Measurements from ENCODE around the gene ZDHHC8. TPM values are rescaled to one million over a fixed set of nuclear protein-coding genes. Genes with fewer than 3 reads are reported as not detected.

Gene ZDHHC8
- total and polyA plus RNA-seq, 2 experiments from 2014 or later, result 30.3 to 53.4 TPM

DNA sequence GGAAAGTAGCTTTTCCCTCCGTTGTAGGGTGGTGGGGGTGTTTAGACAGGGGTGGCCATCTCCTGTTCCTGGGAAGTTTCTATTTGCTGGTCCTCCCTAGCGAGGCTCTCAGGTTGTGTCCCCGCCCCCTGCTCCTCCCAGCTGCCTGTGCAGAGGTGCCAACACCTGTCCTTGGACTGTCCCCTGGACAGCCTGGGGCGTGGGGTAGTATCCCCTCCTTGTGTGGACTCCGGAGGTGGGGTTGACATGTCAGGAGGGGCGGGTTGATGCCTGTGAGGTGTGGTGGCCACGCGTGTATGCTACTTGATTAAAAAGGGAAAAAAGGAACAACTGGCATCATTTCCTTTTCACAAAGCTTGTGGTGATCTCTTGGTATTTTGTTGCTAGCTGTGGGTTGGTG, 30.0 kb upstream of the ZDHHC8 start:
- Histone ChIP-seq H3K36me3 (peaks cover 39% of the 10 kb centered on the region), H3K27me3 (no peaks in the 10 kb centered on the region), H3K4me3 (no peak overlapping the region), H3K4me1 (ENCODE audit: low read depth) (no peaks in the 10 kb centered on the region), H3K9me3 (ENCODE audit: low read depth) (no peaks in the 10 kb centered on the region), H3K27ac (no peak overlapping the region)
- TF ChIP-seq, protein P1, sequence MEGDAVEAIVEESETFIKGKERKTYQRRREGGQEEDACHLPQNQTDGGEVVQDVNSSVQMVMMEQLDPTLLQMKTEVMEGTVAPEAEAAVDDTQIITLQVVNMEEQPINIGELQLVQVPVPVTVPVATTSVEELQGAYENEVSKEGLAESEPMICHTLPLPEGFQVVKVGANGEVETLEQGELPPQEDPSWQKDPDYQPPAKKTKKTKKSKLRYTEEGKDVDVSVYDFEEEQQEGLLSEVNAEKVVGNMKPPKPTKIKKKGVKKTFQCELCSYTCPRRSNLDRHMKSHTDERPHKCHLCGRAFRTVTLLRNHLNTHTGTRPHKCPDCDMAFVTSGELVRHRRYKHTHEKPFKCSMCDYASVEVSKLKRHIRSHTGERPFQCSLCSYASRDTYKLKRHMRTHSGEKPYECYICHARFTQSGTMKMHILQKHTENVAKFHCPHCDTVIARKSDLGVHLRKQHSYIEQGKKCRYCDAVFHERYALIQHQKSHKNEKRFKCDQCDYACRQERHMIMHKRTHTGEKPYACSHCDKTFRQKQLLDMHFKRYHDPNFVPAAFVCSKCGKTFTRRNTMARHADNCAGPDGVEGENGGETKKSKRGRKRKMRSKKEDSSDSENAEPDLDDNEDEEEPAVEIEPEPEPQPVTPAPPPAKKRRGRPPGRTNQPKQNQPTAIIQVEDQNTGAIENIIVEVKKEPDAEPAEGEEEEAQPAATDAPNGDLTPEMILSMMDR (IDR thresholded peaks at IDR 0.05; ENCODE audit: low read depth, low read length), result no peak
- DNase-seq (ENCODE audit: low read depth in 1 of 2, low spot score in 1 of 2), result no peak

DNA sequence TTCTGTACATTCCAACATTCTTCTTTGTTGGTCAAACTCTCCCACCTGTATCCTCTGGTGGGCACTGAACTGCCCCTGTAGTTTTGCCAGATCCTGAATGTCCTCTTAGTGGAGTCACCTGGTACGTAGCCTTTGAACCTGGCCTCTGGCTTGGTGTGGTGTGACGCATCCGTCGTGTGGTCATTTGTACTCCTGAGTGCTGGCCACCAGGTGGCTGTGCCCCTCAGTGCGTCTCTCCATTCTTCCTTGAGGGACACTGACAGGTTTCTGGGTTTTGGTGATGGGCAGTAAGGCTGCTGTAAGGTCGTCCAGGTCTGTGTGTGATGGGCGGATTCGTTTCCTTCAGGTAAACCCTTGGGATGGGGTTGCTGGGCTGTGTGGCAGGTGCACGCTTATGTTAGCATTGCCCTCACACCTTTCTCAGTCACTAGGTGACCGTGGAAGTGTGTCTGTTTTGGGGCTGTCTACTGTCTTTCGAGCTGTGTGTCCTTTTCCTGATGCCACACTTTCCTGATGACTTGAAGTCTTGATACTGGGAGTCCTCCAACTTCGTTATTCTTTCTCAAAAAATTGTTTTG, 29.3 kb upstream of the ZDHHC8 start:
- no peak for DNase-seq (ENCODE audit: low read depth in 1 of 2, low spot score in 1 of 2)
- Histone ChIP-seq H3K27me3 (no peaks in the 10 kb centered on the region), H3K4me3 (no peak overlapping the region), H3K4me1 (ENCODE audit: low read depth) (no peaks in the 10 kb centered on the region), H3K36me3 (peaks cover 42% of the 10 kb centered on the region), H3K9me3 (ENCODE audit: low read depth) (no peaks in the 10 kb centered on the region), H3K27ac (no peak overlapping the region)
- TF ChIP-seq, protein P1 (IDR thresholded peaks at IDR 0.05; ENCODE audit: low read depth, low read length), result no peak

DNA sequence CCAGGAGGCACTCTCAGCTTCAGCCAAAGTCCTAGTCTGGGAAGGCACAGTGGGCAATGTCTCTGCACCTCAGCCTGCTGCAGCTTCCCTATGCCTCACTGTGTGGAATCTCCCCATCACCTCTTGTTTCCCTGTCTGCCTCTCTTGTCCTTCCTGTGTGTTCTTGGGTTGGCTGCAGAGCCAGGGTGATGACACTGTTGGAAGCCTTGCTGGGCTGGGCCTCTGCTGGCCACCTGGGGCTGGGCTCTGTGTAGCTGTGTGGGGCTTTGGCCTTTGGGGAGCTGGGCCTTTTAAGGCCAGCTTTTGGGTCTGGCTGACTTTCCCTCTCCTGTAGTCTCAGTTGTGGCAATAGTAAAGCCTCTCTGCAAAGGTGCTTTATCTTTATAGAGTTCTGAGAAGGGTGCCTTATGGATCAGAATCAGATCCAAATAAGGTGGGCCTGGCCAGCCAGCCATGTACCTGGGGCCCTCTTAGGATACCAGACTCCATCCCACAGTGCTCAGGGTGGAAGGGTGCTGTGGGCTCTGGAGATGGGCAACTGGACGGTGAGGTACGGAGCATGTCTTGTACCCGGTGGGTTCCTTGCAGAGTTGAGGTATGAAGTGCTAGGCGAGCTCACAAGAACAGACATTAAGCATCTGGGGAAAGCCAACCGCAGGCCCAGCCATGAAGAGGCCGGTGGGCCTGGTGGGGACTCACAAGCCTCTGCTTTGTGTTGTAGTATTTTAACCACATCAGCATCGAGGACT, 26.0 kb upstream of the ZDHHC8 start:
- H3K4me1 ChIP-seq (ENCODE audit: low read depth), result no peaks in the 10 kb centered on the region
- H3K27ac ChIP-seq, result no peak overlapping the region
- no peaks in the 10 kb centered on the region for H3K27me3 ChIP-seq
- H3K4me3 ChIP-seq, result no peak overlapping the region
- no peak for DNase-seq (ENCODE audit: low read depth in 1 of 2, low spot score in 1 of 2)
- TF ChIP-seq, protein P1 (IDR thresholded peaks at IDR 0.05; ENCODE audit: low read depth, low read length), result no peak
- no peaks in the 10 kb centered on the region for H3K9me3 ChIP-seq (ENCODE audit: low read depth)
- peaks cover 53% of the 10 kb centered on the region for H3K36me3 ChIP-seq

DNA sequence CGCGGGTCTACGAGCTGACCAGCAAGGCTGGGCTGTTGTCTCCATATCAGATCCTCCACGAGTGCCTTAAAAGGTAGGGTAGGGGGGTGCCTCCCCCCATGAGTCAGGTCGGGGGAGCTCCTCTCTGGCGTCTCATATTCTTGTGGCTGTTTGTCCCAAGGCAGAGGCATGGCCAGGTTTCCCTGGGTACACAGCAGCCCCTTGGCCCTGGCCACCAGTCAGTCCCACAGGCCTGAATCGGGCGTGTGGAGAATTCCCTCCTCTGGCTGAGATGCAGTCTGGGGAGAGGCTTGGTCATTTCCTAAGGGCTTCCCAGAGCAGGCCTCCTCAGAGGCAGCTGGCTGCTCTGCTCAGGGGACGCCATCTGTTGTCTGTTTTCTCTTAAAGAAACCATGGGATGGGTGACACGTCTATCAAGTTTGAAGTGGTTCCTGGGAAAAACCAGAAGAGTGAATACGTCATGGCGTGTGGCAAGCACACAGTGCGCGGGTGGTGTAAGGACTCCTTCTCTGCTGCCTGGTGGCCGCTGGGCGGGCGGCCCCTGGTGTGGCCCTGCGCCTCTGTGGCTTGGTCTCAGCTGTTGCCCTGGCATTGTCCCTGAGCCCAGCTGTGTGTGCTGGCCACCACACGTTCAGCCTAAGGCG, 25.3 kb upstream of the ZDHHC8 start:
- Histone ChIP-seq H3K27ac (no peak overlapping the region), H3K4me1 (ENCODE audit: low read depth) (no peaks in the 10 kb centered on the region), H3K4me3 (no peak overlapping the region), H3K27me3 (no peaks in the 10 kb centered on the region), H3K9me3 (ENCODE audit: low read depth) (no peaks in the 10 kb centered on the region), H3K36me3 (peaks cover 46% of the 10 kb centered on the region)
- DNase-seq (ENCODE audit: low read depth in 1 of 2, low spot score in 1 of 2), result no peak
- TF ChIP-seq, protein P1 (IDR thresholded peaks at IDR 0.05; ENCODE audit: low read depth, low read length), result no peak

DNA sequence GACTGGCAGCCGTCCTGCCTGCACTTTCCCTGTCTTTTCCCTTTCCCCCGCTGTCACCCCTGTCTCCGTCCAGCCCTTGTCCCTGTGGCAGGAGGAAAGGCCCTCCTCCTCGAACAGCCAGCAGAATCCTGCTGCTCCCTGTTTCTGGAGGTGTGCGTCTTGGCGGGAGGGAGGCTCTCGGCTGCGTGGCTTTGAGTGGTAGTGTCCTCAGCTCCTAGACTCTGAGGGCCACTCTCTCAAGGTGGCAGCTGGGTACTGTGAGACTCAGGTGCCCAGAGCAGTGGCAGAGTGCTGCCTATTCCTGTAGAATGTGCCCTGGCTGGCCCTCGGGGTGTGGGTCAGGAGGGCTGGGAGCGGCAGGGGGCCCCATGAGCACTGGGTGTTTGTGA, 24.8 kb upstream of the ZDHHC8 start:
- no peaks in the 10 kb centered on the region for H3K9me3 ChIP-seq (ENCODE audit: low read depth)
- no peak overlapping the region for H3K27ac ChIP-seq
- DNase-seq (ENCODE audit: low read depth in 1 of 2, low spot score in 1 of 2), result no peak
- H3K4me3 ChIP-seq, result no peak overlapping the region
- H3K27me3 ChIP-seq, result no peaks in the 10 kb centered on the region
- no peaks in the 10 kb centered on the region for H3K4me1 ChIP-seq (ENCODE audit: low read depth)
- TF ChIP-seq, protein P1 (IDR thresholded peaks at IDR 0.05; ENCODE audit: low read depth, low read length), result no peak
- H3K36me3 ChIP-seq, result peaks cover 42% of the 10 kb centered on the region
